Naive thymus-derived CD8-positive, alpha-beta T cell (primary cell): ENCODE measurements around the gene PHACTR4. TPM values are rescaled to one million over a fixed set of nuclear protein-coding genes. Genes with fewer than 3 reads are reported as not detected.
"Not testable (repeated sequence)": the region's sequence is repeated elsewhere in the genome, so short reads cannot be mapped to it uniquely, and the experiment has no call there.

ENCODE experiments used
- ATAC-seq, 2 donors: fragments of 150-1000 bp; cut with Tn5 transposase in 1 of 2; sonication (Bioruptor Pico), chemical (Tn5 transposase) in 1 of 2; 1 replicate in 1 of 2; 2 replicates in 1 of 2; pipeline ENCODE4 v1.10.0; 2021; ENCODE audit warnings: mild to moderate bottlenecking in 2 of 2, moderate library complexity in 2 of 2
- POLR2A ChIA-PET: fragments of 350-600 bp; sonication (Branson Sonifier 250); formaldehyde crosslinking; loops from one replicate; lab custom pipeline; 2021; ENCODE audit warnings: antibody characterized with exemption; lab: Charles Lee
- DNase-seq, 10 donors: peaks; one replicate each; pipeline versions ENCODE4 v3.0.0 to v3.0.0-alpha.2; 2020 to 2022
- H3K27ac Mint-ChIP-seq, 10 donors: one replicate each; pipeline ENCODE4 v1.8.0; 2020 to 2022; ENCODE audit warnings: mild to moderate bottlenecking in 10 of 10, mixed read lengths in 10 of 10, moderate library complexity in 4 of 10, inconsistent platforms in 1 of 10
- H3K27me3 Mint-ChIP-seq, 5 donors: one replicate each; pipeline ENCODE4 v1.8.0; 2021 to 2022; ENCODE audit warnings: mixed read lengths in 5 of 5
- H3K36me3 Mint-ChIP-seq, 3 donors: one replicate each; pipeline ENCODE4 v1.8.0; 2020 to 2022; ENCODE audit warnings: mixed read lengths in 3 of 3, mild to moderate bottlenecking in 2 of 3, inconsistent platforms in 1 of 3
- H3K4me1 Mint-ChIP-seq, 4 donors: one replicate each; pipeline ENCODE4 v1.8.0; 2021 to 2022; ENCODE audit warnings: mixed read lengths in 4 of 4
- H3K4me3 Mint-ChIP-seq, 10 donors: one replicate each; pipeline ENCODE4 v1.8.0; 2020 to 2022; ENCODE audit warnings: mild to moderate bottlenecking in 10 of 10, mixed read lengths in 10 of 10, moderate library complexity in 6 of 10, inconsistent platforms in 1 of 10
- H3K9me3 Mint-ChIP-seq, 9 donors: one replicate each; pipeline ENCODE4 v1.8.0; 2020 to 2022; ENCODE audit warnings: mixed read lengths in 9 of 9, mild to moderate bottlenecking in 3 of 9, inconsistent platforms in 1 of 9, moderate library complexity in 1 of 9
- polyA plus RNA-seq, 3 donors: library from polyadenylated mRNA; unstranded; fragments of 300-500 nt; fragmentation: Illumina TruSeq; gene quantifications; one replicate each; pipeline ENCODE4 v1.2.3, GENCODE V29; 2021
- total RNA-seq, 8 experiments: library from RNA in 2 of 8; stranded (reverse) in 2 of 8; gene quantifications; one replicate each; pipeline ENCODE4 v1.2.3 and lab custom pipeline; 2021 to 2026

The PHACTR4 gene
- total RNA-seq (10 to 100 TPM; 27.4 to 30.1 TPM), polyA plus RNA-seq (10 to 100 TPM in 1 of 3 donors, 1 to 10 TPM in 2; 5.4 to 20.2 (median 6.0) TPM), total RNA-seq (lab: John Stamatoyannopoulos, UW) (20.1 to 33.7 (median 28.6) reads per million in 6 experiments)

DNA sequence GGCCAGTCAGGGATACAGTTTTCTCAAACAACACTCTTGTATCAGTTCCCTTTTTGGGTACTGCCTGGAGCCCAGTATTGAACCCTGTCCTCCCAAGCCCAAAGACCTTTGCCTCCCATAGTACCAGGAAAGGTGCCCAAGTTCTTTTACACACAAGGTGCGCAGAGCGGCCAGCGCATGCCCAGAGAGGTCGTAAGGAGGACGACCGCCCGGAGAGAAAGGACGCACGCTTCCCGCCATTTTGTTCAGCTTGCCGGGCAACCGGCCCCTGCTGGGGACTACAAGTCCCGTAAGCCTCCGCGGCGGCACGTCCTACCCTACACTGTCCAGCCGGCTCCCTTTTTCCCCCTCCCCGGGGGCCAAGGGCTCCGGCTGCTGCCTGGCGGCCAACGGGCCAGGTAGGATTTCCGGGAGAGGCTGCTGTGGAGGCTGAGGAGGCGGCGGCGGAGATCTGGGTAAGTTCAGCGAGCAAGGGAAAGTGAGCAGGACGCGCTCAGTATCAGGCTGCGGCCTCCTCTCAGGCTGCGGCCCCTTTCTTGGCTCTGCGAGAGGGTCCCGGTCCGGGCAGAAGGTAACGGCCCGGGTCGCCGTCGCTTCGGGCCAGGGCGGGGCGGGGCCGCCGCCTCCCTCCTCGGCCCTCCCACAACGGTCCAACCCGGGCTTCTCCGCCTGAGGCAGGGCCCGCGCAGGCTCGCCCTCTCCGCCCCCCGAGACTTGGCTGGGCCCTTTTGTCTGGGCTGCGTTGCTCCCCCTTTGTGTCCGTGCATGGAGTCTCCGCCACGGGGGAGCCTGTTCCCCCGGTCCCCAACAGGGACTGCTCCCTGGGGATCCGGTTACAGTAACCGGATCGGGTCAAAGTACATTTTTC, at the start of gene PHACTR4:
PHACTR4 (plus strand) TSS at position 370 of the 868 bp plus-strand sequence. CDS start 37,708 bp downstream, outside the sequence.
- Mint-ChIP-seq H3K27me3 (no peaks in the 10 kb centered on the region), H3K9me3 (no peaks in the 10 kb centered on the region), H3K36me3 (peaks cover 0 to 7% (median 0%) of the 10 kb centered on the region in 3 donors), H3K4me1 (peaks cover 8 to 40% (median 37%) of the 10 kb centered on the region in 4 donors), H3K27ac (peak within 1 kb of the TSS; percentile 83 to 98 (median 95)), H3K4me3 (peak within 1 kb of the TSS; percentile 90 to 98 (median 95))
- DNase-seq (peak; percentile 62 to 86 (median 69)), ATAC-seq (peak; percentile 89 to 91)
- POLR2A ChIA-PET: interaction anchor here (0.5 to 2.1 kb wide), 13 partner anchors 8 to 812 kb away, joined by 3 to 14 read pairs (median 4); partner anchors contain the start of genes ATP5IF1, EPB41, MED18 and RCC1

GRCh38 chr1:28322194-28322593, 47.3 kb upstream of the PHACTR4 start:
- Mint-ChIP-seq H3K4me1 (peaks cover 0 to 8% (median under 1%) of the 10 kb centered on the region in 4 donors), H3K4me3 (no peak overlapping the region), H3K9me3 (no peaks in the 10 kb centered on the region), H3K27me3 (peaks cover 0 to 4% (median 0%) of the 10 kb centered on the region in 5 donors), H3K27ac (no peak overlapping the region), H3K36me3 (no peaks in the 10 kb centered on the region)
- ATAC-seq (no peak), DNase-seq (no peak)
- POLR2A ChIA-PET: interaction anchor here (0.7 kb wide), 1 partner anchor 149 kb away, joined by 4 read pairs; no protein-coding TSS in a partner anchor

GRCh38 chr1:28323720-28324119, 45.8 kb upstream of the PHACTR4 start:
- H3K9me3 Mint-ChIP-seq: peaks cover 0 to 1% (median 0%) of the 10 kb centered on the region in 9 donors

DNA sequence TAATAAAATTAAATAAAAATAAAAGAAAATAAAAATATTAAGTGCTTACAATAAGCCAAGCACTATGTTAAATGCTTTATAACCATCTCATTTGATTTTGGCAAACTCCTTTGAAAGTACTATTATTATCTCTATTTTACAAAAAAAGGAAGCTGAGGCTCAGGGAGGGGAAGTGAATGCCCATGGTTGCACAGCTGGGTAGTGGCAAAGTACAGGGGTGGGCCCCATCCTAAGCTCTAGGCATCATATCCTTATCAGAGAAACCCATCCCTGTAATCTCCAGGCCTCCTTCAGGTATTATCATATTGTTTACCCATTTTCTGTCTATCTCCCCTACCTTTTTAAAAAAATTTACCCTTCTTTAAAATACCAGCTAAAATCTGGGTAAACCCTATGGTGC, 43.0 kb upstream of the PHACTR4 start:
- Mint-ChIP-seq H3K4me3 (no peak overlapping the region), H3K36me3 (peaks cover 0 to 2% (median 0%) of the 10 kb centered on the region in 3 donors), H3K4me1 (peaks cover 7 to 41% (median 24%) of the 10 kb centered on the region in 4 donors), H3K9me3 (peaks cover 0 to 4% (median 0%) of the 10 kb centered on the region in 9 donors), H3K27me3 (peaks cover 0 to 5% (median 0%) of the 10 kb centered on the region in 5 donors), H3K27ac (no peak overlapping the region)
- ATAC-seq: no peak
- no peak for DNase-seq
- POLR2A ChIA-PET: interaction anchor here (0.6 to 1.7 kb wide), 4 partner anchors 62 to 179 kb away, joined by 3 to 4 read pairs (median 3); partner anchors contain the start of gene RCC1

More at GRCh38 chr1:28323720-28324119, 45.8 kb upstream of the PHACTR4 start:
- no peak overlapping the region for H3K4me3 Mint-ChIP-seq
- POLR2A ChIA-PET: no interaction called here
- no peak for ATAC-seq
- no peaks in the 10 kb centered on the region for H3K36me3 Mint-ChIP-seq
- no peak overlapping the region for H3K27ac Mint-ChIP-seq
- peaks cover 0 to 23% (median 8%) of the 10 kb centered on the region in 4 donors for H3K4me1 Mint-ChIP-seq
- H3K27me3 Mint-ChIP-seq: peaks cover 0 to 5% (median 0%) of the 10 kb centered on the region in 5 donors
- no peak for DNase-seq

DNA sequence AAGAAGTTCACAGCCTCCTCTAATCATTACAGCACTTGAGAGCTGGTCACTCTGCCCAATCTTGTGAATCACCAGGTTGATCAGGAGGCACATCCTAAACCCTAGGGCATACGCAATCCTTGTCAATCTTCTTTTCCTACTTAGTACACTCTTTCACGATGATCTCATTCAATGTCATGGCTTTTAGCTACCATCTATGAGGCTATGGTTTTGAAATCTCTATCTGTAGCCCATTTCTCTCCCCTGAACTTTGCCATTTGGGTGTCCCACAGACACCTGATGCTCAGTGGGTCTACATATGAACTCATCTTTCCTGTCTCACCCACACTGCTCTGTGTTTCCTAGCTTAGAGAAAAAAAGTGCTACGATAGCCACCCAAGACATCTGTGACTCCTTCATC, 42.6 kb upstream of the PHACTR4 start:
- H3K36me3 Mint-ChIP-seq: peaks cover 0 to 7% (median 0%) of the 10 kb centered on the region in 3 donors
- no peak for DNase-seq

DNA sequence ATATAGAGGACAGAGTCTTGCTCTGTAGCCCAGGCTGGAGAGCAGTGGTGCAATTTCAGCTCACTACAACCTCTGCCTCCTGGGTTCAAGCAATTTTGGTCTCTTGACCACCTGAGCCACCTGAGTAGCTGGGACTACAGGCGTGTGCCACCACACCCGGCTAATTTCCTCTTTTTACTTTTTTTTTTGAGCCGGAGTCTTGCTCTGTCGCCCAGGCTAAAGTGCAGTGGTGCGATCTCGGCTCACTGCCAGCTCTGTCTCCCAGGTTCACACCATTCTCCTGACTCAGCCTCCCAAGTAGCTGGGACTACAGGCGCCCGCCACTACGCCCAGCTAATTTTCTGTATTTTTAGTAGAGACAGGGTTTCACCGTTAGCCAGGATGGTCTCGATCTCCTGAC, 42.1 kb upstream of the PHACTR4 start:
- Mint-ChIP-seq H3K27ac (peak overlapping the region in 2 of 10 donors; percentile 31 to 33), H3K4me1 (peaks cover 9 to 46% (median 29%) of the 10 kb centered on the region in 4 donors), H3K4me3 (peak overlapping the region in 6 of 10 donors; percentile 34 to 98 (median 90)), H3K36me3 (peaks cover 0 to 11% (median 0%) of the 10 kb centered on the region in 3 donors)
- H3K9me3 Mint-ChIP-seq, DNase-seq, ATAC-seq, H3K27me3 Mint-ChIP-seq: not testable (repeated sequence)
- POLR2A ChIA-PET: interaction anchor here (0.6 to 2.6 kb wide), 4 partner anchors 13 to 254 kb away, joined by 3 to 18 read pairs (median 4); partner anchors contain the start of gene RCC1

More for the DNA sequence above, 42.6 kb upstream of the PHACTR4 start:
- H3K4me1 Mint-ChIP-seq: peaks cover 7 to 43% (median 25%) of the 10 kb centered on the region in 4 donors
- H3K9me3 Mint-ChIP-seq: peaks cover 0 to 4% (median 0%) of the 10 kb centered on the region in 9 donors
- no peak for ATAC-seq
- peaks cover 0 to 4% (median 0%) of the 10 kb centered on the region in 5 donors for H3K27me3 Mint-ChIP-seq
- POLR2A ChIA-PET: interaction anchor here (0.6 to 1.7 kb wide), 4 partner anchors 13 to 179 kb away, joined by 3 to 4 read pairs (median 4); partner anchors contain the start of gene RCC1
- peak overlapping the region in 5 of 10 donors; percentile 15 to 52 (median 39) for H3K4me3 Mint-ChIP-seq
- H3K27ac Mint-ChIP-seq: peak overlapping the region in 4 of 10 donors; percentile 10 to 31 (median 15)

- Mint-ChIP-seq H3K27me3 (peaks cover 0 to 4% (median 0%) of the 10 kb centered on the region in 5 donors), H3K4me1 (peaks cover 17 to 54% (median 37%) of the 10 kb centered on the region in 4 donors), H3K9me3 (peaks cover 0 to 4% (median 0%) of the 10 kb centered on the region in 9 donors), H3K27ac (peak overlapping the region; percentile 94 to 99 (median 98)), H3K36me3 (peaks cover 0 to 19% (median 5%) of the 10 kb centered on the region in 3 donors), H3K4me3 (peak overlapping the region; percentile 89 to 98 (median 94))
- POLR2A ChIA-PET: interaction anchor here (0.5 to 2.6 kb wide), 33 partner anchors 8 to 853 kb away, joined by 3 to 48 read pairs (median 6); partner anchors contain the start of genes ATP5IF1, EYA3, GMEB1 and PHACTR4
- DNase-seq: no peak
- ATAC-seq: no peak
These were observed 41.3 kb upstream of the PHACTR4 start for GRCh38 chr1:28328228-28328648.

GRCh38 chr1:28329395-28330153, 40.0 kb upstream of the PHACTR4 start:
- peaks cover 0 to 30% (median 8%) of the 10 kb centered on the region in 3 donors for H3K36me3 Mint-ChIP-seq
- peak in 1 of 10 donors; percentile 21 for DNase-seq
- H3K9me3 Mint-ChIP-seq: peaks cover 0 to 4% (median 0%) of the 10 kb centered on the region in 9 donors
- POLR2A ChIA-PET: interaction anchor here (0.6 to 2.6 kb wide), 41 partner anchors 9 to 1969 kb away, joined by 3 to 48 read pairs (median 6); partner anchors contain the start of genes ATP5IF1, EYA3, PHACTR4 and PPP1R8
- H3K4me1 Mint-ChIP-seq: peaks cover 17 to 54% (median 42%) of the 10 kb centered on the region in 4 donors
- H3K27ac Mint-ChIP-seq: peak overlapping the region; percentile 94 to 99 (median 98)
- peak; percentile 9 to 14 for ATAC-seq
- peak overlapping the region; percentile 89 to 98 (median 94) for H3K4me3 Mint-ChIP-seq
- H3K27me3 Mint-ChIP-seq: peaks cover 0 to 4% (median 0%) of the 10 kb centered on the region in 5 donors

DNA sequence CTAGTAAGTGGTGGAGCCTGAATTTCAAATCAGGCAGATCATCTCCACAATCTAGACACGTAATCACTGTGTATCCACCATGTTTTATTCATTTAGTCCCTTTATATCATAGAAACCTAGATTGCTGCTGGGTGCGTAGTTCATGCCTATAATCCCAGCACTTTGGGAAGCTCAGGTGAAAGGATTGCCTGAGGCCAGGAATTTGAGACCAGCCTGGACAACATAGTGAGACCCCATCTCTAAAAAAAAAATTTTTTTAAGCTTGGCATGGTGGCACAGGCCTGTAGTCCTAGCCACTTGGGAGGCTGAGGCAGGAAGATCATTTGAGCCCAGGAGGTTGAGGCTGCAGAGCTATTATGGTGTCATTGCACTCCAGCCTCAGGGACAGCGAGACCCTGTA, 30.6 kb upstream of the PHACTR4 start:
- POLR2A ChIA-PET: interaction anchor here (0.5 to 1.0 kb wide), 3 partner anchors 10 to 300 kb away, joined by 3 read pairs; partner anchors contain the start of gene MED18
- Mint-ChIP-seq H3K4me1 (peaks cover 0 to 16% (median 3%) of the 10 kb centered on the region in 4 donors), H3K9me3 (no peaks in the 10 kb centered on the region), H3K27ac (peak overlapping the region in 1 of 10 donors; percentile 43), H3K4me3 (no peak overlapping the region), H3K36me3 (peaks cover 0 to 29% (median 5%) of the 10 kb centered on the region in 3 donors), H3K27me3 (no peaks in the 10 kb centered on the region)
- DNase-seq (no peak), ATAC-seq (no peak)

- POLR2A ChIA-PET: interaction anchor here (0.5 to 1.3 kb wide), 3 partner anchors 11 to 301 kb away, joined by 3 to 5 read pairs (median 3); partner anchors contain the start of gene MED18
These were observed 30.0 kb upstream of the PHACTR4 start for GRCh38 chr1:28339551-28339950.

More at GRCh38 chr1:28339551-28339950, 30.0 kb upstream of the PHACTR4 start:
- no peak overlapping the region for H3K27ac Mint-ChIP-seq
- H3K4me1 Mint-ChIP-seq: peaks cover 0 to 12% (median 3%) of the 10 kb centered on the region in 4 donors
- H3K9me3 Mint-ChIP-seq: no peaks in the 10 kb centered on the region
- DNase-seq (no peak), ATAC-seq (no peak)
- H3K4me3 Mint-ChIP-seq: no peak overlapping the region
- peaks cover 0 to 24% (median 2%) of the 10 kb centered on the region in 3 donors for H3K36me3 Mint-ChIP-seq
- no peaks in the 10 kb centered on the region for H3K27me3 Mint-ChIP-seq
